KMS-11 (cell line): ENCODE data around the gene ABCE1.

Experiments
- H2AFZ ChIP-seq: fragments of 200-600 bp; sonication (generic); 2 replicates; pipeline ENCODE4 v1.6.1; 2016; ENCODE audit warnings: antibody characterized with exemption, mixed run types, low read depth
- H3K27ac ChIP-seq: fragments of 200-600 bp; sonication (generic); 2 replicates; pipeline ENCODE4 v1.6.1; 2016; ENCODE audit warnings: mild to moderate bottlenecking, mixed run types
- H3K27me3 ChIP-seq: fragments of 200-600 bp; sonication (generic); 2 replicates; pipeline ENCODE4 v1.6.1; 2017; ENCODE audit warnings: mild to moderate bottlenecking, low read depth, mixed run types, moderate library complexity; ENCODE audit not compliant: insufficient read depth
- H3K36me3 ChIP-seq: fragments of 200-600 bp; sonication (generic); 2 replicates; pipeline ENCODE4 v1.6.1; 2017; ENCODE audit warnings: mild to moderate bottlenecking, mixed run types; ENCODE audit not compliant: insufficient read depth
- H3K4me1 ChIP-seq: fragments of 200-600 bp; sonication (generic); 2 replicates; pipeline ENCODE4 v1.6.1; 2016; ENCODE audit warnings: mild to moderate bottlenecking, low read depth, mixed run types; ENCODE audit not compliant: poor library complexity, severe bottlenecking
- H3K4me2 ChIP-seq: fragments of 200-600 bp; sonication (generic); 2 replicates; pipeline ENCODE4 v1.7.0; 2016; ENCODE audit warnings: mild to moderate bottlenecking, mixed run types
- H3K4me3 ChIP-seq: fragments of 200-600 bp; sonication (generic); IDR thresholded peaks from 2 replicates; pipeline ENCODE4 v1.6.1; 2017; ENCODE audit warnings: low read depth, low read length, mixed read lengths; ENCODE audit not compliant: insufficient read depth
- H3K79me2 ChIP-seq: fragments of 200-600 bp; sonication (generic); 2 replicates; pipeline ENCODE4 v1.6.1; 2016; ENCODE audit warnings: low read depth, mixed run types; ENCODE audit not compliant: insufficient read depth
- H3K9ac ChIP-seq: fragments of 200-600 bp; sonication (generic); 2 replicates; pipeline ENCODE4 v1.6.1; 2016; ENCODE audit warnings: mild to moderate bottlenecking, mixed run types
- H4K20me1 ChIP-seq: fragments of 200-600 bp; sonication (generic); 2 replicates; pipeline ENCODE4 v1.6.1; 2016; ENCODE audit warnings: mild to moderate bottlenecking, mixed run types; ENCODE audit not compliant: insufficient read depth
- TF ChIP-seq, protein P1 (sequence below): fragments of 200-600 bp; sonication (generic); conservative IDR thresholded peaks from 2 replicates; pipeline ENCODE4 v1.6.1; 2017; ENCODE audit warnings: low read depth, mild to moderate bottlenecking, antibody characterized with exemption, low read length, moderate library complexity, mixed read lengths

Gene ABCE1

DNA sequence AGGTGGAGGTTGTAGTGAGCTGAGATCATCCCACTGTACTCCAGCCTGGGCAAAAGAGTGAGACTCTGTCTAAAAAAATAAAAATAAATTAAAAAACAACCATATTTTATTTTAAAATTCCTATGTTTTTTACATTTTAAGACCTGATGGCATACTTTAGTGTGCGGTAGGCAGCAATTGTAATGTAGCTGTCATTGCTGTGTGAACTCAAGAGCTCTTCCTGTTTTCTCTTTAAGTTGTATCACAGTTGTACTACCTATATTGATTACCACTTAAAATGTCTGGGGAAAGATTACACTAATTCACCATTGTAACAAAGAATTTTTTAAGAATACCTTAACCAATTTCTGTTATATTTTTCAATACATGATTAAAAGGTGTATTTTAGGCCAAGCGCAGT lies 27.3 kb downstream of the ABCE1 start:
- H2AFZ ChIP-seq: no peak overlapping the region
- H4K20me1 ChIP-seq: no peaks in the 10 kb centered on the region
- H3K4me3 ChIP-seq: no peak overlapping the region
- H3K36me3 ChIP-seq: peaks cover 40% of the 10 kb centered on the region
- H3K4me2 ChIP-seq: no peak overlapping the region
- H3K4me1 ChIP-seq: peaks cover 58% of the 10 kb centered on the region
- H3K27me3 ChIP-seq: no peaks in the 10 kb centered on the region
- H3K27ac ChIP-seq: no peak overlapping the region
- no peak overlapping the region for H3K9ac ChIP-seq
- TF ChIP-seq, protein P1, sequence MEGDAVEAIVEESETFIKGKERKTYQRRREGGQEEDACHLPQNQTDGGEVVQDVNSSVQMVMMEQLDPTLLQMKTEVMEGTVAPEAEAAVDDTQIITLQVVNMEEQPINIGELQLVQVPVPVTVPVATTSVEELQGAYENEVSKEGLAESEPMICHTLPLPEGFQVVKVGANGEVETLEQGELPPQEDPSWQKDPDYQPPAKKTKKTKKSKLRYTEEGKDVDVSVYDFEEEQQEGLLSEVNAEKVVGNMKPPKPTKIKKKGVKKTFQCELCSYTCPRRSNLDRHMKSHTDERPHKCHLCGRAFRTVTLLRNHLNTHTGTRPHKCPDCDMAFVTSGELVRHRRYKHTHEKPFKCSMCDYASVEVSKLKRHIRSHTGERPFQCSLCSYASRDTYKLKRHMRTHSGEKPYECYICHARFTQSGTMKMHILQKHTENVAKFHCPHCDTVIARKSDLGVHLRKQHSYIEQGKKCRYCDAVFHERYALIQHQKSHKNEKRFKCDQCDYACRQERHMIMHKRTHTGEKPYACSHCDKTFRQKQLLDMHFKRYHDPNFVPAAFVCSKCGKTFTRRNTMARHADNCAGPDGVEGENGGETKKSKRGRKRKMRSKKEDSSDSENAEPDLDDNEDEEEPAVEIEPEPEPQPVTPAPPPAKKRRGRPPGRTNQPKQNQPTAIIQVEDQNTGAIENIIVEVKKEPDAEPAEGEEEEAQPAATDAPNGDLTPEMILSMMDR: no peak
- no peaks in the 10 kb centered on the region for H3K79me2 ChIP-seq

DNA sequence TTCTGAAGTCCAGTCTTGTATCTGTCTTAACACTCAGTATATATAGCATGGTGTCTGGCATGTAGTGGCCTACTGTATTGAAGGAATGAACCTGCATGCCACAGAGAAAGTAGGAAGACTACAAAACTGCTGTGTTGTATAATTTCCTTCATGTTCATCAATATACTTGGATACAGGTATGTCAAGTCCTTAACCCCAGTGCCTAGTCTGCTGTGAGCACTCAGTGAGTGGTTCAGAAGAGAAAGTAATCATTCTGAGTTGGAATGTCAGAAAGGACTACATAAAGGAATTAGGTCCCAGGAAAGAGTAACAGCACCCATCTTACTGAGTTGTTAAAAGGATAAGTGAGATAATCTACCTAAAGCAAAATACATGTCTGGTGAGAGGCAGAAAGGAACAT lies 32.0 kb downstream of the ABCE1 start:
- TF ChIP-seq, protein P1: no peak
- H3K27me3 ChIP-seq: no peaks in the 10 kb centered on the region
- H3K4me1 ChIP-seq: peaks cover 64% of the 10 kb centered on the region
- H3K4me3 ChIP-seq: no peak overlapping the region
- no peaks in the 10 kb centered on the region for H4K20me1 ChIP-seq
- H3K36me3 ChIP-seq: peaks cover 8% of the 10 kb centered on the region; the same call in 1 of the 2 replicates
- H3K4me2 ChIP-seq: peak overlapping the region; percentile 48
- H2AFZ ChIP-seq: no peak overlapping the region
- H3K9ac ChIP-seq: no peak overlapping the region
- no peaks in the 10 kb centered on the region for H3K79me2 ChIP-seq
- H3K27ac ChIP-seq: peak overlapping the region; percentile 38; the same call in 1 of the 2 replicates

DNA sequence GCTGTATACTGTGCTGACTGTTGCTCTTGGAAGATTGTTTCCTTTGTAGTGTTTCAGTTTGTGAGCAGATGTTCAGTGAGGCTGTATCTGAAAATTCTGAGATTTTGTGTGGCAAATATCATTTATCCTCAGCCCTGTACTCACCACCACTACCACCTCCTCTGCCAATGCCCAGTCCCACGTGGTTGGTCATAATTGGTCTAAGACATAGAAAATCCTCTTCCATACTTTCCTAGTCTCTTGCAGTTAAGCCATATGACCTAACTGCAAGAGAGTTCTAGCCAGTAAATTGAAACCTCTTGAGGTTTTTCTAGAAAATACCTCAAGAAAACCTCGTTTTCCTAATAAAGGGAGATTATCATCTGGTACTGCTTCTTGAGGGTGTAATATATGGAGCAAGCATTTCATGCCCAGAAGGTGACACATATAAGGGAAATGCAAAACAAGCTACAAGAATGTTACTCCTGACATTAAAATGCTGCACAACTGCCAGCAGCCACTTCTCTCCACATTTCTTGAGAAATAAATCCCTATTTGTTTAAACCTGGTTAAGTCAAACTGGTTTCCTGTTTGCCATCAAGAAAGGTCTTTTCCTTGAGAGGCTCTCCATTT lies 32.8 kb downstream of the ABCE1 start:
- H3K4me2 ChIP-seq: peak overlapping the region; percentile 48; the same call in 1 of the 2 replicates
- no peak overlapping the region for H2AFZ ChIP-seq
- H3K9ac ChIP-seq: no peak overlapping the region
- H3K4me1 ChIP-seq: peaks cover 59% of the 10 kb centered on the region
- H3K79me2 ChIP-seq: no peaks in the 10 kb centered on the region
- no peak overlapping the region for H3K4me3 ChIP-seq
- no peaks in the 10 kb centered on the region for H4K20me1 ChIP-seq
- H3K27ac ChIP-seq: peak overlapping the region; percentile 38
- TF ChIP-seq, protein P1: no peak
- peaks cover under 1% of the 10 kb centered on the region; the same call in 1 of the 2 replicates for H3K36me3 ChIP-seq
- no peaks in the 10 kb centered on the region for H3K27me3 ChIP-seq

DNA sequence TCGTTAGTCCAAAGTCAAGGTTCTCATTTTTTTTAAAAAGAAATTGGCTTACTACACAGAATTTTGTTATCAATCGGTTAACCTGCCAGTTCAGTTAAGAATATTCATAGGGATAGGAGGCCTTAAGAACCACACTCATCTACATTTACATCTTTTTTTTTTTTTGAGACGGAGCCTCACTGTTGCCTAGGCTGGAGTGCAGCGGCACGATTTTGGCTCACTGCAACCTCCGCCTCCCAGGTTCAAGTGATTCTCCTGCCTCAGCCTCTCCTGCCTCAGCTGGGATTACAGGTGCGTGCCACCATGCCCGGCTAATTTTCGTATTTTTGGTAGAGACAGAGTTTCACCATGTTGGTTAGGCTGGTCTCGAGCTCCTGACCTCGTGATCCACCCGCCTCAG lies 33.7 kb downstream of the ABCE1 start:
- Histone ChIP-seq H3K4me1 (peaks cover 64% of the 10 kb centered on the region), H3K27me3 (no peaks in the 10 kb centered on the region), H3K9ac (no peak overlapping the region), H2AFZ (no peak overlapping the region), H4K20me1 (no peaks in the 10 kb centered on the region), H3K4me3 (no peak overlapping the region), H3K4me2 (no peak overlapping the region), H3K36me3 (no peaks in the 10 kb centered on the region; the same call in 1 of the 2 replicates), H3K27ac (no peak overlapping the region; the same call in 1 of the 2 replicates), H3K79me2 (no peaks in the 10 kb centered on the region)
- TF ChIP-seq, protein P1: no peak
